GM21528 (cell line): ENCODE data around the gene RBM34.
"Not testable (repeated sequence)": the region's sequence is repeated elsewhere in the genome, so short reads cannot be mapped to it uniquely, and the experiment has no call there.

Experiments used
- ATAC-seq: cut with Tn5 transposase; IDR thresholded peaks from one replicate; pipeline ENCODE4 v1.9.1; 2021; ENCODE audit warnings: mild to moderate bottlenecking, moderate library complexity; ENCODE audit not compliant: unreplicated experiment, low FRiP score

Gene RBM34, protein sequence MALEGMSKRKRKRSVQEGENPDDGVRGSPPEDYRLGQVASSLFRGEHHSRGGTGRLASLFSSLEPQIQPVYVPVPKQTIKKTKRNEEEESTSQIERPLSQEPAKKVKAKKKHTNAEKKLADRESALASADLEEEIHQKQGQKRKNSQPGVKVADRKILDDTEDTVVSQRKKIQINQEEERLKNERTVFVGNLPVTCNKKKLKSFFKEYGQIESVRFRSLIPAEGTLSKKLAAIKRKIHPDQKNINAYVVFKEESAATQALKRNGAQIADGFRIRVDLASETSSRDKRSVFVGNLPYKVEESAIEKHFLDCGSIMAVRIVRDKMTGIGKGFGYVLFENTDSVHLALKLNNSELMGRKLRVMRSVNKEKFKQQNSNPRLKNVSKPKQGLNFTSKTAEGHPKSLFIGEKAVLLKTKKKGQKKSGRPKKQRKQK

DNA sequence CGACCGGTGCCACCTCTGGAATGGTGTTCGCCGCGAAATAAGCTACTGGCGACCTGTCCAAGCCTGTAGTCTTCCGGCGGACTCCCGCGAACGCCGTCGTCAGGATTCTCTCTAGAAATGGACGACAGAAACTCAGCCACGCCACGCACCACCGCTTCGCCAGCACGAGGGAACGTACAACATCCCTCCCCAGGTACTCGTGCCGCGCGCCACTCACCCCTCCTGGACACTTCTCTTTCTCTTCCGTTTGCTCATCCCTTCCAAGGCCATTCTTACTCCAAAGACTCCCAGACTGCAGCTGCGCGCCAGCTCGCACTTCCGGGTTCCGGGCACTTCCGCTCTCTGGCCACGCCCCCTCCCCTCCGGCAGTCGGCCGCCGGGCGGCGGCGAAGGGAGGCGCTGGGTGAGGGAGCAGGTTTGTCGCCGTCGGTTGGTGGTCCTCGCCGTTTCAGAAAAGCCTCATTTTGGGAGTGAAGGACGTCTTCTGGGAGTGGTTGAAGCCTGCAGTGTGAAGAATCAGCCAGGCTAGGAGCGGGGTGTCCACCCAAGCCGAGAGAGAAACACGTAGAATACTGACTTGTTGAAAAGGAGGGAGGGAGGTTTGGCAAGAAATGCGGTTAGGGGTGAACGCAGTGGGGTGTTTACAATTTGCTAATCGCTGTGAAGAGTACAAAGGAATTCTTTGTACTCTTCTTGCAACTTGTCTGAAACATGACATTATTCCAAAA, at the start of gene RBM34:
Gene RBM34, minus strand, starts transcription at position 294 of the 728 bp plus-strand sequence. Its CDS starts 24 bp downstream, at position 270.
- peak; percentile 96 for ATAC-seq

DNA sequence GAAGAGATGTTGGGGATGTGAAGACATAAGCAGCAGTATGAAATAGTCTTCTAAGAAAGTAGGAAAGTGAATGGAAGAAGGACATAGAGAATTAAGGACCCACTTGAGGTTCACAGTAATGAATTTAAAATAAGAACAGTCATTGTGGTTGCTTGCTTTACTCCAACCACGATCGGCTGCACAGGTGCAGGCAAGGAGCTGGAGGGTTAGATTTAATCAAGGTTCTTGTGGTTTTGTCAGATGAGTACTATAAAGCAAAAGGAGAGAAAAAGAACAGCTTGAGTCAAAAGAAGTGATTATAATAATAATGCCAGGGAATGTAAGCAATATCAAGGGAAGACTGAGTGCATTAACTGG, 46.1 kb upstream of the RBM34 start:
- ATAC-seq, result no peak

DNA sequence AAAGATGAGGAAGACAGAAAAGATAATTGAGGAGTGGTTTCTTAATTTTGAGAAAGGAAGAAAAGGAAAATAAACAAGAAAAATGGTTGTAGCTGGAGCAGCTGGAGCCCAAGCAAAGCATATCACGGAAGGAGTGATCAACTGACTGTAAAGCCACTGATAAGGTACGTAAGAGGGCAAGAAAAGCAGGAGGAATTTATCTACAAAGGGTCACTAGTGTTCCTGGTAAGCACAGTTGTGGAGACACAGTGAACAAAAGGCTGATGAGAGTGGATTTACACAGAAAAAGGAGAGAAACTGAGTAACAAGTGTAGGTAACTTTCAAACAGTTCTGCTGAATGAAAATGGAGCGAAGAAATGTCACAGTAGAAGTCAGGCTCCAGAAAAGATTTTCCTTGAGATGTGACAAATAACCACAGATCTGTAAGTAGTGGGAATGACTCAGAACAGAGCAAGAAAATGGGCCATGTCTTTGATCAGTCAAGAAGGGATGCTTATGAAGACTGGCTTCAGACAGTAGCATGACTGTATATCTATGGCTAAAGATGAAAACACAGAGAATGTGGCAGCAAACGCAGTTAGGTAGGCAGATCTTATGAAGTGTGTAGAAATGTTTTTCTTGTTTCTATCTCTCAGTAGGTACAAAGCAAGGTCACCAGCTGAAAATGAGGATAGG, 45.6 kb upstream of the RBM34 start:
- no peak for ATAC-seq

DNA sequence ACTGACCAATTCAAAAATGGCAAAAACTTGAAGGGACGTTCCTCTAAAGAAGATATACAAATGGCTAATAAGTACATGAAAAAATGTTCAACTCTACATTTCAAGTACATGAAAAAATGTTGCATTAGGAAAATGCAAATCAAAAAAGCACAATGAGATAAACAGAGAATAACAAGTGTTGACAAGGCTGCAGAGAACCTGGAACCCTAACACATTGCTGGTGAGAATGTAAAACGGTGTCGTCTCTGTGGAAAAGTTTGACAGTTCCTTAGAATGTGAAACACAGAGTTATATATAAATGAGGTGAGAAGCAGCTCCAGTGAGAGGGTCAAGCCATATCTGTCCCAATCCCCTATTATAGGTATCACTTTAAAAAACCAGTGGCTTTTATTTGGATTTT, 44.6 kb upstream of the RBM34 start:
- no peak for ATAC-seq

DNA sequence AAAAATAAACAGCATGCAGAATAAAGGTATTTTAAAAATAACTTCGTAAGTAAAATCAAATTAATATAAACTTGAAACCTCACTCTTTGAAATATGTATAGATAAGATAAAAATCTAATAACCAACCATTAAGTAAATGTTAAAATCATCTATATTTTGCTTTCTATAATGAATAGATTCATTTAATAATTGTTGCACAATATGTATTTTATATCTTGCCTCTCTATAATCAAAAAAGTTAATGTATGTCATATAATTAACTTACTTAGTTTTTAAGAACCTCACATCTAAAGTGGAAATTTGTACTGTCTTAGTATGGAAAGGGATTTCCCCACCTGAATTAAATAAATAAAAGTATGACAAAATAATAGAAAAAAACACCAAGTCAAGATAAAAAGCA, 42.4 kb upstream of the RBM34 start:
- no peak for ATAC-seq

DNA sequence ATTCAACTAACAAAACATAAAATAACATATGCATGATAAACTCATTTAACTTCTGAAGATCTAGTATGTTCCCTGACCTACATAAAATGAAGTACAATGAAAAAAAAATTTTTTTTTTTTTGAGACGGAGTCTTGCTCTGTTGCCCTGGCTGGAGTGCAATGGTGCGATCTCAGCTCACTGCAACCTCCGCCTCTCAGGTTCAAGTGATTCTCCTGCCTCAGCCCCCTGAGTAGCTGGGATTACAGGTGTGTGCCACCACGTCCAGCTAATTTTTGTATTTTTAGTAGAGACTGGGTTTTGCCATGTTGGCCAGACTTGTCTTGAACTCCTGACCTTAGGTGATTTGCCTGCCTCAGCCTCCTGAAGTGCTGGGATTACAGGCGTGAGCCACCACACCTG, 41.4 kb upstream of the RBM34 start:
- not testable (repeated sequence) for ATAC-seq

DNA sequence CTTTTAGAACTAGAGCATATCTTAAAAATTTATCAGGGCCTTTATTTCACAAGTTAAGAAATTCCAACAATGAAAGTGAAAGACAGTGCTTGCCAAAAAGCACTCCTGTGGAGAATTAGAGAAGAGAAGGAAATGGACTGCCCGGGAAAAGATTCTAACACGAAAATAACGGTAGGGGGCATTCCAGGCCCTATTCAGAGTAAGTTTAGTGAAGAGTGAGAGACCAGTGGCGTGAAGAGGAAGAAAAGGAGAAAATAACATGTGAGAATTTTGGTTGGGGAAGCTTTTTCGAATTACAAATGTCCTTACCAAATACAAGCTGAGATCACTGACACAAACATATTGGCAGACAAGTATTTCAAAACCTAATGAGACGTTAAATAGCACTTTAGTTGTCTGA, 38.4 kb upstream of the RBM34 start:
- ATAC-seq, result no peak

DNA sequence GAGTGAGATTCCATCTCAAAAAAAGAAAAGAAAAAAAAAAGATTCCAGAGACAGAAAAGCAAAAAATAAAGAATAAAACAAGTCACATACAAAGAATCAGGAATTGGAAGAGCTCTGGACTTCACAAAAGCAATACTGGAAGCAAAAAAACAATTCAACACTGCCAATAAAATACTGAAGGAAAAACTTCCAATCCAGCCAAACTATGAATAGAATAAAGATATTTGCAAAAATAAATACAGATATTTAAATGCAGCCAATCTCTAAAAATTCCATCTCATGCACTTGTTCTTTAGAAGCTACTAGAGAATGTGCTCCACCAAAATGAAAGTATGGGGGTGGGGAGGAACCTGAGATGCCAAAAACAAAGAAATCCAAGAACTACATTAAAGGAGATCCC, 29.4 kb upstream of the RBM34 start:
- ATAC-seq, result no peak

DNA sequence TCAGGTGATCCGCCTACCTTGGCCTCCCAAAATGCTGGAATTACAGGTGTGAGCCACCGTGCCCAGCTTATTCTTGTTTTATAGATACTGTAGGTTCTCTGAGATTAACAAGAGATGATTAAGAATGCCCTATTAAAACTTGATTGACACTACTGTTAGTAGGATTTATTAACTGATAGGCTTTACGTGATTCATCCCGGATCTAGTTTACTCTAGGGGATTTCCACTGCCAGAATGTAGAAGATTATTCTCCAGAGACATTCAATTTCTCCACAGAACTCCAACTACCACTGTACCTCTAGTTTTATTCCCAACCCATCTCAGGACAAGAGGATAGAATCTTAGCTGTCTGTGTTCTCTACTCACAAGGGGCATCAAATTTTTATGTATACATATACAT, 26.3 kb upstream of the RBM34 start:
- no peak for ATAC-seq

DNA sequence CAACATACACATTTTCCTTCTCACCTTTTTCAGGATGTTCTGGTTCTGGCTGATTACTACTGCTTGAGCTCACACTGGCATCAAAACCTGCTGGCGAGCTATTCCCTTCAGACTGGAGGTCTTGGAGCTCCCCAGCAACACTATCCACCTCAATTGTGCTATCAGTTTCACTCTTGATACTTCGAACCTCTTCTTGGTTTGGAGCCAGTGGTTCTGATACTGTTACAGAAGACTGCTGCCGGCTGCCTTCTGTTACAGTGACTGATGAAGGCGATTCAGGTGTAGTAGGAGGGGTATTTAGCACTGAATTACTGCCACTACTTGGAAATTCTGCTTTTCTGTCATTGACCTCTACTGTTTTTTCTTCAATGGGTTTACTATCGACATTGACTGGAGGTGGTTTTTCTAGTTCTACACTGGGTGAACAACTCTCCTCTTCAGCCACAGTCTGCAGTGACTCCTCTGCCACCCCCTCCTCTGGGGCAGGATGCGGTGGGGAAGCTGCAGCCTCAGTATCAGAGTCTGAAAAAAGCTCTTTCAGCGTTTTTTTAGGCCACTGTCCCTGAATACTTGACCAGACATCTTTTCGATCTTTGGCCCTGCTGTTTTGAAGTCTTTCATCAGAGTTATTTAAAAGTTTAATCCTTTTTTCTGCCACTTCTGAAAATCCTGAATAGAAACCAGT, 20.7 kb upstream of the RBM34 start:
- ATAC-seq, result no peak

DNA sequence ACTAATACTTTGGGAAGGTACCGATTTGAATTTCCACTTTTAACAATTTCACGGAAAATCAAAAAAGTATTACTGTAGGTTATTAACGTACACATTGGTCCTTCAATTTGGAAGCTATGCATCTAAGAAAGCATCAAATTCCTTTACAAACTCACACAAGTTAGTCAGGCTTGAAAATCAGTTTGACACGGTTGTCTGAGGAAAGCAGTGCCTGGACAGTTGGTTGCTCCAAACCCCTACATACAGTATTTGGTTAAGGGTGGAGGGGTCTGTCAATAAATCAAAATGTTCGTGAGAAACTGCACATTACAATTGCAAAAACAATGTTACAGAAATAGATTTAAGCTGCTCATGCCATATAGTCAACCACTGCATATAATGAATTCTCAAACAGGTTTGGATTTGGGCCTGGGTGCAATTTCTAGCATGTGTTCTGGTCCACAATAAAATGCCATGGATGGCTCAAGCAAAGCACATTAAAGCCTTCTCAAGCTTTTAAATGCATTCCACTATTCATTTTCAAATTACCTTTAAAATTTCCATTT, 19.9 kb upstream of the RBM34 start:
- ATAC-seq, result no peak

DNA sequence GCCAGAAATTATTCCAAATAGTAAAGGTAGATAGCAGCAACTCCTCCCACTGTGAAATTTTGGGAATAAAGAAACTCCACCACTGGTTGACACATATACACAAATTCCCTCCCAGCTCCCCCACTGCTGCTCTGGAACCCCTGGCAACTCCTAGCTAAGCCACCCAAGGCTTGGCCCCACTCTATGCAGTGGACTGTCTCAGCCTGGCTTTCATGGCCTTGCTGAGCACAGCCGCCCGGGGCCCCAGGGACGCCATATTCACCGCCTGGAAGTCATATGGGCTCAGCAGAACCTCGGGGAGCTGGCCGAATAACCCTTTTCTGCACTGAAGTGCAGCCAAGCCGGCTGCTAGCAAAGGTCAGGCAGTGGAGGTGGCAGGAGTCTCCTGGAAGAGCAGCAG, 15.4 kb upstream of the RBM34 start:
- no peak for ATAC-seq

DNA sequence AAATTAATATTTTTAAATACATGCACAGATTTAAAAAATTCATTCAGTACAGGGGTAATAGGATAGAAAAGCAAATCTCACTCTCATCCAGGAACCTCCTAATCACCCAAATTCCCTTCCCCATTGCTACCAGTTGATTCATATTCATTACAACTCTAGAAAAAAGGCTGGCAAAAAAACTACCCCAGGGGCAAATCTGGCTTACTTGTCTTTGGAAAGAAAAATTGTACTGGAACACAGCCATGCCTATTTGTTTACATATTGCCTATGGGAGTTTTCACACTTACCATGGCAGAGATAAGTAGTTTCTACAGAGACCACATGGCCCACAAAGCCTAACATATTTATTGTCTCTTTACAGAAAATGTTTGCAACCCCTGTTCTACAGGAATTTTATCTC, 8.9 kb upstream of the RBM34 start:
- ATAC-seq, result no peak

DNA sequence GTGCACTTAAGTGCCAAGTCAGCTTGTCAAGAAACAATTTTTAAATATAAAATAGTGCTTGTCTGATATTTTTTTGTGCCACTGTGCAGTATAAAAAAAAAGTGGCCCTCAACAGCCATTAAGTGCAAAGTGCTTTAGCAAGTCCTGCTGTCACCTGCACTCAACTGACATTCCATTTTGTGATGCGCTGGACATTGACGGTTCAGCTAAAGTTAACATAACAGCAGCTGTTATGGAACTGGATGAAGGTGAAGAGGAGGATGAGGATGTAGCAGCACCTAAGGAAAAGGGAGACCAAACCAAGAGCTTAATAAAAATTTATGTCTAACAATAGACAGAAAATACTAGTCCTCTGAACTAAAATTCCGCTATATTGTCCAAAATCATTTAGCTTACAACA, 7.3 kb upstream of the RBM34 start:
- ATAC-seq, result no peak

DNA sequence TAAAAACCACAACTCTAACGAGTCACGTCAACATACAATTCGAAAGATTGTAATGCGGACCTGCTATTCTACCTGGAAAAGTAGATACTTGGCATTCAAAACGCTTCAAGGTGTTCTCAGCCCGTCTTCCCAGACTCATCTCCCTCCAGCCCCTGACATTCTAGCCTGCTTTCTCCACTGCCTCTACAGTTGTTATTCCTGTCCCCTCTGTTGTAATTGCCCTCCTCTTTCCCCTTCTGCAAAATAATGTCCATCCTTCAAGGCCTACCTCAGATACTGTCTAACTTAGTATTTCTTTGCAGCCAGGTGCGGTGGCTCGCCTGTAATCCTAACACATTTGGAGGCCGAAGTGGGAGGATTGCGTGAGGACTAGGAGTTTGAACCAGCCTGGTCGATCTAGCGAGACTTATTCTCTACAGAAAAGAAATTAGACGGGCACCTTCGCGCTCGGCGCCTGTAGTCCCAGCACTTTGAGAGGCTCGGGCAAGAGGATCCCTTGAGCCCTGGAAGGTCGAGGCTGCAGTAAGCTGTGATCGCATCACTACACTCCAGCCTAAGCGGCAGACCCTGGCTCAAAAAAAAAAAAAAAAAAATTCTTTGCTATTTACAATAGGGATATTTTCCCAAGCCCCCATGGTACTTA, 756 bp upstream of the RBM34 start:
- ATAC-seq, result no peak

DNA sequence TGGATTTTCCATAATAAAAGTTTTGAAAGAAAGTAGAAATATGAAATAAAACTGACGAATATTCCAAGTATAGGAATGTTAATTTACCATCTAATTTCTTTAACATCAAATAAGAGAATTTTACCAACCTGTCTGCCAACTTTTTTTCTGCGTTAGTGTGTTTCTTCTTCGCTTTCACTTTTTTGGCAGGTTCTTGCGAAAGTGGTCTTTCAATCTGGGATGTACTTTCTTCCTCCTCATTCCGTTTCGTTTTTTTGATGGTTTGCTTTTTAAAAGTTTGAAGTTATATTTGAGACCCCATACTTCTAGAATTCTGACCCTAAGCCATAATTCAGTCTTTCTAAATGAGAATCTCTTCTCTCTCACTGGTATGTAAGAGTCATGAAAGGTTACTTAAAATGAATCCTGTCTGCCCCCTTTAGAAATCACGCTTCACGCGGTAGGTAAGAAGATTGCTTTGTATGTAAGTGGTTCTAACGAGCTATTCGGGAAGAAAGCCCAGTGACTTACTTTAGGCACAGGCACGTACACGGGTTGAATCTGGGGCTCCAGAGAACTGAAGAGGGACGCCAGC, 580 bp downstream of the RBM34 start:
- peak; percentile 47 for ATAC-seq

DNA sequence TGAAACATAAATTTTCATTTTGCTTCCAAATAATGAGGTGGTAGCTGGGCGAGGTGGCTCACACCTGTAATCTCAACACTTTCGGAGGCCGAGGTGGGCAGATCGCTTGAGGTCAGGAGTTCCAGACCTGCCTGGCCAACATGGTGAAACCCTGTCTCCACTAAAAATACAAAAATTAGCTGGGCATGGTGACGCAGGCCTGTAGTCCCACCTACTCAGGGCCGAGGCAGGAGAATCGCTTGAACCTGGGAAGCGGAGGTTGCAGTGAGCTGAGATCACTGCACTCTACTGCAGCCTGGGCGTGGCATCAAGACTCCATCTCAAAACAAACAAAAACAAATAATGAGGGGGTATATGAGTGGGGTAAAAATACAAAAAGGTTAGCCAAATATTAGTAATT, 1.1 kb downstream of the RBM34 start:
- ATAC-seq, result not testable (repeated sequence)

DNA sequence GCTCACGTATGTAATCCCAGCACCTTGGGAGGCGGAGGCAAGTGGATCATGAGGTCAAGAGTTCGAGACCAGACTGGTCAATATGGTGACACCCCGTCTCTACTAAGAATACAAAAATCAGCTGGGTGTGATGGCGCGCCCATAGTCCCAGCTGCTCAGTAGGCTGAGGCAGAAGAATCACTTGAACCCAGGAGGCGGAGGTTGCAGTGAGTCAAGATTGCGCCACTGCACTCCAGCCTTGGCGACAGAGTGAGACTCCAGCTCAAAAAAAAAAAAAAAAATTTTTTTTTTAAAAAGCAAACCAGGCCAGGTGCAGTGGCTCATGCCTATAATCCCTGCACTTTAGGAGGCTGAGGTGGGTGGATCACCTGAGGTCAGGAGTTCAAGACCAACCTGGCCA, 1.8 kb downstream of the RBM34 start:
- ATAC-seq, result not testable (repeated sequence)

DNA sequence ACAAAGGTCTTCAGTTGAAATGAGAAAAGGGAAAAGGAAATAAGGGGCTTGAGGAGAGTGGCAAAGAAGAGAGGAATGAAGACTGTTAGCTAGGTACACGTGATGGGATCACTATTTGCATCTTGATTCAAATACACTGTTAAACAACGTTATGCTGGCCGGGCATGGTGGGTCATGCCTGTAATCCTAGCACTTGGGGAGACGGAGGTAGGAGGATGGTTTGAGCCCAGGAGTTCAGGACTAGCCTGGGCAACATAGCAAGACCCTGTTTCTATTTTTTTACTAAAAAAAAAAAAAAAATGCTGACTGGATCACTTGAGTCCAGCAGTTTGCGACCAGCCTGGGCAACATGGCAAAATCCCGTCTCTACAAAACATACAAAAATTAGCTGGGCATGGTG, 2.4 kb downstream of the RBM34 start:
- ATAC-seq, result no peak

DNA sequence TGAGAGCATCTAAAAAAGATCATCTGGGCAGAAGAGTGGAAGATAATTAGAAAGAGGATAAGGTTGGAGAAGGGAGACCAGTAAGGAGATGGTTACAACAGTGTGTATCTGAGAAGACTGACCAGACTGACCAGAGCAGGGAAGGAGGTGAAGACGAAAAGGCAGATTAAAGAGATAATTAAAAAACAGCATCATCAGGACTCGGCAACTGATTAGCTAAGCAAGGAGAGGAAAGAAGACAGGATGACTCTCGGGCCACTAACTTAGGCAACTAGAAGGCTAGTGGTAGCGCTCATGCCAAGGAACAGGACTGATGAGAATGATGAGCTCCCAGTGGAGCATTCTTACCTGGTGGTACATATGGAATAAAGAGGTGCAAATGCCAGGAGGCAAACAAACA, 3.9 kb downstream of the RBM34 start:
- no peak for ATAC-seq
